Esophagus squamous epithelium (tissue), 5 donors: Measurements from ENCODE around the gene KLF6. TPM values are rescaled to one million over a fixed set of nuclear protein-coding genes. Genes with fewer than 3 reads are reported as not detected.

Experiments
- DNase-seq: peaks from one replicate; lab custom pipeline; 2025; lab: John Stamatoyannopoulos, UW
- H3K27ac ChIP-seq, 4 donors: fragments of 200-600 bp; sonication (generic); one replicate each; pipeline ENCODE4 v1.5.1; 2016 to 2019; ENCODE audit warnings: mild to moderate bottlenecking in 1 of 4
- H3K27me3 ChIP-seq, 4 donors: fragments of 200-600 bp; sonication (generic); 1 replicate in 3 of 4; 2 replicates in 1 of 4; pipeline versions ENCODE4 v1.5.1 to v1.6.0; 2017 to 2021; ENCODE audit warnings: antibody characterized with exemption in 1 of 4
- H3K36me3 ChIP-seq, 3 donors: fragments of 200-600 bp; sonication (generic); one replicate each; pipeline ENCODE4 v1.5.1; 2016 to 2019
- H3K4me1 ChIP-seq, 3 donors: fragments of 200-600 bp; sonication (generic); one replicate each; pipeline ENCODE4 v1.5.1; 2017 to 2019
- H3K4me3 ChIP-seq, 4 donors: fragments of 200-600 bp; sonication (generic); 1 replicate in 3 of 4; 2 replicates in 1 of 4; pipeline ENCODE4 v1.5.1; 2016 to 2019; ENCODE audit warnings: mild to moderate bottlenecking in 2 of 4, moderate library complexity in 1 of 4
- H3K9me3 ChIP-seq, 3 donors: fragments of 200-600 bp; sonication (generic); one replicate each; pipeline ENCODE4 v1.5.1; 2016 to 2019
- POLR2A ChIP-seq, 4 donors: fragments of 450-650 bp; IDR thresholded peaks; one replicate each; pipeline ENCODE4 v1.6.1; 2017; ENCODE audit warnings: antibody characterized with exemption in 4 of 4, mild to moderate bottlenecking in 4 of 4, moderate library complexity in 3 of 4
- WGBS, 2 donors: methylation state at CpG; one replicate each; pipeline ENCODE4 v1.1.5; 2018; 5-methylcytosine and 5-hydroxymethylcytosine counted together
- intact Hi-C: fragments of 100-400 bp; cut with DNase I; formaldehyde crosslinking; loops from one replicate; pipeline ENCODE4 v1.15.0; 2022
- total RNA-seq, 4 donors: library from RNA; depleted of rRNA; stranded (reverse); fragments of >200 nt; gene quantifications; one replicate each; pipeline ENCODE4 v1.1.0, GENCODE V29; 2016
- TF ChIP-seq, protein P1 (sequence below), 6 experiments: fragments of 450-650 bp in 4 of 6; fragments of 200-600 bp in 2 of 6; sonication (generic) in 2 of 6; IDR thresholded peaks; one replicate each; pipeline ENCODE4 v1.5.1; 2016 to 2019; ENCODE audit warnings: antibody characterized with exemption in 6 of 6, mild to moderate bottlenecking in 4 of 6, moderate library complexity in 4 of 6
- donor health status: DM: yes; HTN: yes; CAD: no.

Gene KLF6
- total RNA-seq, 4 donors from 2014 or later: 39.6 to 91.2 (median 74.2) TPM

- Histone ChIP-seq H3K27ac (peak overlapping the region; percentile 78 to 88 (median 85)), H3K4me3 (no peak overlapping the region), H3K4me1 (peaks cover 37 to 74% (median 40%) of the 10 kb centered on the region in 3 donors), H3K9me3 (no peaks in the 10 kb centered on the region), H3K27me3 (no peaks in the 10 kb centered on the region), H3K36me3 (no peaks in the 10 kb centered on the region)
- no peak for DNase-seq
- intact Hi-C loops: no loop called here
- TF ChIP-seq, protein P1, sequence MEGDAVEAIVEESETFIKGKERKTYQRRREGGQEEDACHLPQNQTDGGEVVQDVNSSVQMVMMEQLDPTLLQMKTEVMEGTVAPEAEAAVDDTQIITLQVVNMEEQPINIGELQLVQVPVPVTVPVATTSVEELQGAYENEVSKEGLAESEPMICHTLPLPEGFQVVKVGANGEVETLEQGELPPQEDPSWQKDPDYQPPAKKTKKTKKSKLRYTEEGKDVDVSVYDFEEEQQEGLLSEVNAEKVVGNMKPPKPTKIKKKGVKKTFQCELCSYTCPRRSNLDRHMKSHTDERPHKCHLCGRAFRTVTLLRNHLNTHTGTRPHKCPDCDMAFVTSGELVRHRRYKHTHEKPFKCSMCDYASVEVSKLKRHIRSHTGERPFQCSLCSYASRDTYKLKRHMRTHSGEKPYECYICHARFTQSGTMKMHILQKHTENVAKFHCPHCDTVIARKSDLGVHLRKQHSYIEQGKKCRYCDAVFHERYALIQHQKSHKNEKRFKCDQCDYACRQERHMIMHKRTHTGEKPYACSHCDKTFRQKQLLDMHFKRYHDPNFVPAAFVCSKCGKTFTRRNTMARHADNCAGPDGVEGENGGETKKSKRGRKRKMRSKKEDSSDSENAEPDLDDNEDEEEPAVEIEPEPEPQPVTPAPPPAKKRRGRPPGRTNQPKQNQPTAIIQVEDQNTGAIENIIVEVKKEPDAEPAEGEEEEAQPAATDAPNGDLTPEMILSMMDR (IDR thresholded peaks at IDR 0.05): no peak
- no peak for TF ChIP-seq POLR2A (IDR thresholded peaks at IDR 0.05)
- WGBS, 2 donors: 56 to 64% methylated on average over 6 of the region's 6 CpGs
Observed at GRCh38 chr10:3765146-3765545, 19.9 kb downstream of the KLF6 start.

DNA sequence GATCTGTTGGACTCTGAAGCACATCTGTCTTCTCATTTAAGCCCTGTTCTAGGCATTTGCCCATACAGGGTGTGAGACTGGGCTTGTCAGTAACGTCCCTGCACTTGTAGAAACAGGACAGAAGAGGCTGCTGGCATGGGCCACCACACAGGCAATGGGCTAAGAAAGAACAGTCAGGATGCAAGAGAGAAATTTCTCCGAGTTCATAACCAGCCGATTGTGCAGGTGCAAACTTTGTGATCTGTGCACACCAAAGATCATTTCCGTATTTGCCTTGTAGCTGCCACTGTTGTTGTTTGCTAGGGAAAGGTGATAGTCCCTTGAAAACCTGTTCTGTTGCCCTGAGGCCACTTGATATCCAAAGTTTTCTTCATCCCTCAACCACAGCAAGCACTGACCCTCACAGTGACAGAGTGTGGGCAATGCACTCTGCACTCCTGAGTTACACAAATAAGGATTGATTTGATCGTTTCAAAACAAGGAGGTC, 20.3 kb downstream of the KLF6 start:
- no peak for DNase-seq
- H3K27ac ChIP-seq: peak overlapping the region; percentile 78 to 88 (median 85)
- 35 to 44% methylated on average over 5 of the region's 5 CpGs for WGBS, 2 donors

DNA sequence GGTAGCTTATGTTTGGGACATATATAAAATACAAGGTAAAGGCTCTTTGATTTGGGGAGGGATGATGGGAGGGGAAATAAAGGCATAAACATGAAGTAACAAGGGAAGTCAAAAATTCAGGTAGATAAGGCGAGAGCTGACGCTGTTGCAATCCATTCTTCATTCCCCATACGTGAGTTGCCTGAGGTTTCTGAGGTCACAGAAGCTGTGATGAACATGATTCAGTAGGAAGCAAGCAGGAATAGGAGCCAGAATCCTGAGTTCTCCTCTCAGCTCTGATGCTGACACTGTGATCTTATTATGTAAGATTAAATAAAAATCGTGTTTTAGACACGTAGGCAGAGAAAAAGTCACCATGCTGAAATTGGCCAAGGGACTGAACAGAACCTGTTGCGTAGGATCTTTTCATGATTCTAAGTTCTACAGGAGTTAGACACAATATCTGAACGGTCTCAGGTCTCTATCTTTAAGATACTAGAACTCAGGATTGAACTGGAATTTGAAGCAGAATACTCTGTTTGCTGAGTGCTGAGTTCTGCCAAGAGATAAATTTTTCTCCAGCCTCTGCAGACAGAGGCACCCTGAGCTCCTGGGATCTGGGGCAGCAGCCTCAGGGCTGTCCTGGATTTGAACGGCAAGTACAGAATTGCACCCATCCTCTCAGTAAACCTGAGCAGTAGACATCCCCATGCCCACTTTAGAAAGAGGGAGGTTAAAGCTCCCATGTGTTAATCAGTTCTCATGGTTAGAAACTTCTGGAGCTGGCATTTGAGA, 21.0 kb downstream of the KLF6 start:
- Histone ChIP-seq H3K36me3 (no peaks in the 10 kb centered on the region), H3K4me1 (peaks cover 33 to 69% (median 40%) of the 10 kb centered on the region in 3 donors), H3K9me3 (no peaks in the 10 kb centered on the region), H3K27ac (peak overlapping the region; percentile 78 to 88 (median 85)), H3K4me3 (no peak overlapping the region), H3K27me3 (no peaks in the 10 kb centered on the region)
- intact Hi-C loops: no loop called here
- 31 to 36% methylated on average over 8 of the region's 8 CpGs for WGBS, 2 donors
- TF ChIP-seq POLR2A (IDR thresholded peaks at IDR 0.05): no peak
- TF ChIP-seq, protein P1 (IDR thresholded peaks at IDR 0.05): no peak
- no peak for DNase-seq

More for the DNA sequence above, 20.3 kb downstream of the KLF6 start:
- TF ChIP-seq, protein P1 (IDR thresholded peaks at IDR 0.05): no peak
- no peak for TF ChIP-seq POLR2A (IDR thresholded peaks at IDR 0.05)
- H3K4me1 ChIP-seq: peaks cover 33 to 71% (median 40%) of the 10 kb centered on the region in 3 donors
- intact Hi-C loops: no loop called here
- H3K4me3 ChIP-seq: no peak overlapping the region
- H3K27me3 ChIP-seq: no peaks in the 10 kb centered on the region
- H3K36me3 ChIP-seq: no peaks in the 10 kb centered on the region
- H3K9me3 ChIP-seq: no peaks in the 10 kb centered on the region

- H3K4me1 ChIP-seq: peaks cover 40 to 77% (median 45%) of the 10 kb centered on the region in 3 donors
- WGBS, 2 donors: 46 to 51% methylated on average over 6 to 20 of the region's 20 CpGs
- H3K36me3 ChIP-seq: no peaks in the 10 kb centered on the region
- no peaks in the 10 kb centered on the region for H3K27me3 ChIP-seq
- TF ChIP-seq POLR2A (IDR thresholded peaks at IDR 0.05): no peak
- TF ChIP-seq, protein P1 (IDR thresholded peaks at IDR 0.05): no peak
- intact Hi-C loops: no loop called here
- DNase-seq: no peak
- peak overlapping the region; percentile 78 to 88 (median 85) for H3K27ac ChIP-seq
- H3K9me3 ChIP-seq: no peaks in the 10 kb centered on the region
- H3K4me3 ChIP-seq: peak overlapping the region; percentile 3 to 10 (median 8)
Observed at GRCh38 chr10:3763035-3763456, 22.0 kb downstream of the KLF6 start.

GRCh38 chr10:3762309-3762708, 22.7 kb downstream of the KLF6 start:
- H3K27me3 ChIP-seq: no peaks in the 10 kb centered on the region
- H3K27ac ChIP-seq: peak overlapping the region; percentile 78 to 88 (median 85)
- intact Hi-C loops: no loop called here
- WGBS, 2 donors: 75 to 88% methylated on average over 1 of the region's 1 CpG
- H3K4me1 ChIP-seq: peaks cover 43 to 85% (median 49%) of the 10 kb centered on the region in 3 donors
- H3K9me3 ChIP-seq: no peaks in the 10 kb centered on the region
- H3K36me3 ChIP-seq: no peaks in the 10 kb centered on the region
- DNase-seq: no peak
- peak overlapping the region in 1 of 4 donors; percentile 7 for H3K4me3 ChIP-seq
- TF ChIP-seq, protein P1 (IDR thresholded peaks at IDR 0.05): no peak
- TF ChIP-seq POLR2A (IDR thresholded peaks at IDR 0.05): no peak
